Measurements from ENCODE around the gene OSTF1. TPM values are rescaled to one million over a fixed set of nuclear protein-coding genes. Genes with fewer than 3 reads are reported as not detected.

Gene OSTF1
- total RNA-seq, 3 donors from 2014 or later = 26.9 to 38.9 (median 36.4) TPM

GRCh38 chr9:75147638-75148037 is 59.3 kb downstream of the OSTF1 start:
- intact Hi-C loops (cut with DNase I; ENCODE audit: low total_unique reads) = no loop called here
- no peak overlapping the region for H3K27ac ChIP-seq
- no peaks in the 10 kb centered on the region for H3K9me3 ChIP-seq

GRCh38 chr9:75148561-75148960 is 60.2 kb downstream of the OSTF1 start:
- Histone ChIP-seq H3K4me1 (no peaks in the 10 kb centered on the region), H3K4me3 (no peak overlapping the region), H3K9me3 (no peaks in the 10 kb centered on the region), H3K27me3 (no peaks in the 10 kb centered on the region), H3K36me3 (no peaks in the 10 kb centered on the region), H3K27ac (no peak overlapping the region)
- TF ChIP-seq POLR2A (IDR thresholded peaks at IDR 0.05) (no peak), POLR2AphosphoS5 (IDR thresholded peaks at IDR 0.05) (no peak)
- TF ChIP-seq, protein P1, sequence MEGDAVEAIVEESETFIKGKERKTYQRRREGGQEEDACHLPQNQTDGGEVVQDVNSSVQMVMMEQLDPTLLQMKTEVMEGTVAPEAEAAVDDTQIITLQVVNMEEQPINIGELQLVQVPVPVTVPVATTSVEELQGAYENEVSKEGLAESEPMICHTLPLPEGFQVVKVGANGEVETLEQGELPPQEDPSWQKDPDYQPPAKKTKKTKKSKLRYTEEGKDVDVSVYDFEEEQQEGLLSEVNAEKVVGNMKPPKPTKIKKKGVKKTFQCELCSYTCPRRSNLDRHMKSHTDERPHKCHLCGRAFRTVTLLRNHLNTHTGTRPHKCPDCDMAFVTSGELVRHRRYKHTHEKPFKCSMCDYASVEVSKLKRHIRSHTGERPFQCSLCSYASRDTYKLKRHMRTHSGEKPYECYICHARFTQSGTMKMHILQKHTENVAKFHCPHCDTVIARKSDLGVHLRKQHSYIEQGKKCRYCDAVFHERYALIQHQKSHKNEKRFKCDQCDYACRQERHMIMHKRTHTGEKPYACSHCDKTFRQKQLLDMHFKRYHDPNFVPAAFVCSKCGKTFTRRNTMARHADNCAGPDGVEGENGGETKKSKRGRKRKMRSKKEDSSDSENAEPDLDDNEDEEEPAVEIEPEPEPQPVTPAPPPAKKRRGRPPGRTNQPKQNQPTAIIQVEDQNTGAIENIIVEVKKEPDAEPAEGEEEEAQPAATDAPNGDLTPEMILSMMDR (IDR thresholded peaks at IDR 0.05) = no peak
- intact Hi-C loops (cut with DNase I; ENCODE audit: low total_unique reads) = no loop called here
- DNase-seq (ENCODE audit: low spot score in 2 of 2) = no peak

More at GRCh38 chr9:75147638-75148037, 59.3 kb downstream of the OSTF1 start:
- Histone ChIP-seq H3K4me1 (no peaks in the 10 kb centered on the region), H3K4me3 (no peak overlapping the region), H3K27me3 (no peaks in the 10 kb centered on the region), H3K36me3 (no peaks in the 10 kb centered on the region)
- DNase-seq (ENCODE audit: low spot score in 2 of 2) = no peak
- TF ChIP-seq, protein P1 (IDR thresholded peaks at IDR 0.05) = no peak
- TF ChIP-seq POLR2A (IDR thresholded peaks at IDR 0.05) (no peak), POLR2AphosphoS5 (IDR thresholded peaks at IDR 0.05) (no peak)

GRCh38 chr9:75149841-75150241 is 61.5 kb downstream of the OSTF1 start:
- DNase-seq (ENCODE audit: low spot score in 2 of 2) = no peak
- no peaks in the 10 kb centered on the region for H3K27me3 ChIP-seq
- no peaks in the 10 kb centered on the region for H3K4me1 ChIP-seq
- no peak overlapping the region for H3K27ac ChIP-seq
- H3K4me3 ChIP-seq = no peak overlapping the region
- intact Hi-C loops (cut with DNase I; ENCODE audit: low total_unique reads) = no loop called here
- H3K36me3 ChIP-seq = no peaks in the 10 kb centered on the region
- TF ChIP-seq POLR2AphosphoS5 (IDR thresholded peaks at IDR 0.05) (no peak), POLR2A (IDR thresholded peaks at IDR 0.05) (no peak)
- TF ChIP-seq, protein P1 (IDR thresholded peaks at IDR 0.05) = no peak
- no peaks in the 10 kb centered on the region for H3K9me3 ChIP-seq

- H3K27ac ChIP-seq = no peak overlapping the region
- no peak for DNase-seq (ENCODE audit: low spot score in 2 of 2)
- H3K4me1 ChIP-seq = no peaks in the 10 kb centered on the region
- no peaks in the 10 kb centered on the region for H3K36me3 ChIP-seq
- TF ChIP-seq POLR2A (IDR thresholded peaks at IDR 0.05) (no peak), POLR2AphosphoS5 (IDR thresholded peaks at IDR 0.05) (no peak)
- TF ChIP-seq, protein P1 (IDR thresholded peaks at IDR 0.05) = no peak
- intact Hi-C loops (cut with DNase I; ENCODE audit: low total_unique reads) = no loop called here
- H3K4me3 ChIP-seq = no peak overlapping the region
- H3K9me3 ChIP-seq = no peaks in the 10 kb centered on the region
- no peaks in the 10 kb centered on the region for H3K27me3 ChIP-seq
These were observed 62.2 kb downstream of the OSTF1 start for GRCh38 chr9:75150512-75150911.

GRCh38 chr9:75152416-75152815 is 64.1 kb downstream of the OSTF1 start:
- Histone ChIP-seq H3K4me3 (no peak overlapping the region), H3K27me3 (no peaks in the 10 kb centered on the region), H3K36me3 (no peaks in the 10 kb centered on the region), H3K9me3 (no peaks in the 10 kb centered on the region), H3K27ac (no peak overlapping the region), H3K4me1 (no peaks in the 10 kb centered on the region)
- intact Hi-C loops (cut with DNase I; ENCODE audit: low total_unique reads) = no loop called here
- no peak for DNase-seq (ENCODE audit: low spot score in 2 of 2)
- TF ChIP-seq, protein P1 (IDR thresholded peaks at IDR 0.05) = no peak
- no peak for TF ChIP-seq POLR2AphosphoS5 (IDR thresholded peaks at IDR 0.05)
- TF ChIP-seq POLR2A (IDR thresholded peaks at IDR 0.05) = no peak

Measured in breast epithelium (tissue), 4 donors.